GM19467 (cell line): ENCODE data around the gene ADGRA3.
A peak's percentile ranks its signal among the peaks of the same experiment; 100 is the strongest.

Source experiments
- ATAC-seq: cut with Tn5 transposase; IDR thresholded peaks from one replicate; pipeline ENCODE4 v1.9.1; 2021; ENCODE audit warnings: mild to moderate bottlenecking, moderate library complexity; ENCODE audit not compliant: unreplicated experiment

Gene ADGRA3

GRCh38 chr4:22515888-22516541 is at the start of gene ADGRA3:
ADGRA3 (minus strand) TSS chr4:22516066; CDS start chr4:22515784, 282 bp downstream.
- peak; percentile 73 for ATAC-seq

- ATAC-seq: no peak
Observed at GRCh38 chr4:22556495-22556894, 40.6 kb upstream of the ADGRA3 start.

GRCh38 chr4:22554670-22555069 is 38.8 kb upstream of the ADGRA3 start:
- no peak for ATAC-seq

GRCh38 chr4:22553560-22553959 is 37.7 kb upstream of the ADGRA3 start:
- no peak for ATAC-seq

GRCh38 chr4:22552812-22553211 is 36.9 kb upstream of the ADGRA3 start:
- no peak for ATAC-seq

GRCh38 chr4:22551550-22551949 is 35.7 kb upstream of the ADGRA3 start:
- ATAC-seq: no peak

- no peak for ATAC-seq
Observed at GRCh38 chr4:22546299-22546698, 30.4 kb upstream of the ADGRA3 start.

- ATAC-seq: no peak
Observed at GRCh38 chr4:22539251-22539650, 23.4 kb upstream of the ADGRA3 start.

- ATAC-seq: no peak
Observed at GRCh38 chr4:22537864-22538263, 22.0 kb upstream of the ADGRA3 start.

- ATAC-seq: no peak
Observed at GRCh38 chr4:22534374-22534773, 18.5 kb upstream of the ADGRA3 start.

GRCh38 chr4:22532896-22533295 is 17.0 kb upstream of the ADGRA3 start:
- ATAC-seq: no peak

GRCh38 chr4:22532117-22532516 is 16.3 kb upstream of the ADGRA3 start:
- no peak for ATAC-seq

GRCh38 chr4:22531311-22532019 is 15.6 kb upstream of the ADGRA3 start:
- no peak for ATAC-seq

- ATAC-seq: no peak
Observed at GRCh38 chr4:22524895-22525294, 9.0 kb upstream of the ADGRA3 start.

GRCh38 chr4:22522706-22523501 is 7.0 kb upstream of the ADGRA3 start:
- no peak for ATAC-seq

GRCh38 chr4:22522206-22522605 is 6.3 kb upstream of the ADGRA3 start:
- ATAC-seq: no peak

- no peak for ATAC-seq
Observed at GRCh38 chr4:22521240-22521639, 5.4 kb upstream of the ADGRA3 start.

GRCh38 chr4:22515145-22515887 is 550 bp downstream of the ADGRA3 start:
- ATAC-seq: peak; percentile 55

- no peak for ATAC-seq
Observed at GRCh38 chr4:22514481-22514880, 1.4 kb downstream of the ADGRA3 start.

GRCh38 chr4:22514001-22514400 is 1.9 kb downstream of the ADGRA3 start:
- ATAC-seq: no peak

GRCh38 chr4:22512306-22512705 is 3.6 kb downstream of the ADGRA3 start:
- no peak for ATAC-seq
